Measurements from ENCODE around the gene DNAJC28. TPM values are rescaled to one million over a fixed set of nuclear protein-coding genes. Genes with fewer than 3 reads are reported as not detected.
A peak's percentile ranks its signal among the peaks of the same experiment; 100 is the strongest.

DNAJC28 gene
- total RNA-seq, 1 experiment from 2014 or later, result 1.5 TPM

- TF ChIP-seq TCF7L2 (IDR thresholded peaks at IDR 0.05; ENCODE audit: low read depth, low read length) (no peak), REST (IDR thresholded peaks at IDR 0.05; ENCODE audit: insufficient read depth in 1 of 2, low read depth in 2 of 2, low read length in 1 of 2) (no peak), CTCF (IDR thresholded peaks at IDR 0.05) (no peak), POLR2AphosphoS5 (IDR thresholded peaks at IDR 0.05; ENCODE audit: low read depth, low read length) (no peak), SIN3A (IDR thresholded peaks at IDR 0.05; ENCODE audit: borderline replicate concordance, insufficient read depth, low read depth, low read length) (no peak)
- CTCF ChIA-PET, result no interaction called here
- ATAC-seq (no peak), DNase-seq (ENCODE audit: low read depth, low spot score) (peak; percentile 12)
- Histone ChIP-seq H3K9me3 (ENCODE audit: control insufficient read depth, insufficient read depth, low read depth, low read length) (no peaks in the 10 kb centered on the region), H3K27ac (ENCODE audit: low read length) (peak overlapping the region; percentile 98), H3K4me3 (ENCODE audit: low read depth in 2 of 2, low read length in 2 of 2) (peak overlapping the region; percentile 88 to 96), H3K4me1 (ENCODE audit: control insufficient read depth, insufficient read depth, low read length) (peaks cover 10% of the 10 kb centered on the region), H3K36me3 (ENCODE audit: control insufficient read depth, insufficient read depth, low read length) (peaks cover 17% of the 10 kb centered on the region), H3K27me3 (ENCODE audit: control insufficient read depth, insufficient read depth, low read length) (no peaks in the 10 kb centered on the region)
- TSS peak; percentile 95 for BruUV-seq (replicated peaks)
- in situ Hi-C loops (cut with HindIII; ENCODE audit: low pct_unique_long_range_greater_than_20kb, low sequenced_read_pairs) (no loop called here), intact Hi-C loops (cut with micrococcal nuclease; ENCODE audit: unreplicated experiment) (no loop called here)
- POLR2A ChIA-PET, result interaction anchor here (0.6 kb wide), 1 partner anchor 46 kb away, joined by 15 read pairs; no protein-coding TSS in a partner anchor
These were observed 49.7 kb upstream of the DNAJC28 start for GRCh38 chr21:33541105-33541711.

GRCh38 chr21:33540711-33541104 lies 49.2 kb upstream of the DNAJC28 start:
- no peak for DNase-seq (ENCODE audit: low read depth, low spot score)
- CTCF ChIA-PET, result no interaction called here

More at GRCh38 chr21:33540711-33541104, 49.2 kb upstream of the DNAJC28 start:
- Histone ChIP-seq H3K36me3 (ENCODE audit: control insufficient read depth, insufficient read depth, low read length) (peaks cover 17% of the 10 kb centered on the region), H3K9me3 (ENCODE audit: control insufficient read depth, insufficient read depth, low read depth, low read length) (no peaks in the 10 kb centered on the region), H3K27ac (ENCODE audit: low read length) (peak overlapping the region; percentile 98), H3K4me3 (ENCODE audit: low read depth in 2 of 2, low read length in 2 of 2) (peak overlapping the region; percentile 88 to 96), H3K27me3 (ENCODE audit: control insufficient read depth, insufficient read depth, low read length) (no peaks in the 10 kb centered on the region), H3K4me1 (ENCODE audit: control insufficient read depth, insufficient read depth, low read length) (peaks cover 10% of the 10 kb centered on the region)
- intact Hi-C loops (cut with micrococcal nuclease; ENCODE audit: unreplicated experiment), result no loop called here
- ATAC-seq, result no peak
- TF ChIP-seq CTCF (IDR thresholded peaks at IDR 0.05) (no peak), POLR2AphosphoS5 (IDR thresholded peaks at IDR 0.05; ENCODE audit: low read depth, low read length) (no peak), REST (IDR thresholded peaks at IDR 0.05; ENCODE audit: insufficient read depth in 1 of 2, low read depth in 2 of 2, low read length in 1 of 2) (no peak), TCF7L2 (IDR thresholded peaks at IDR 0.05; ENCODE audit: low read depth, low read length) (no peak), SIN3A (IDR thresholded peaks at IDR 0.05; ENCODE audit: borderline replicate concordance, insufficient read depth, low read depth, low read length) (no peak)
- BruUV-seq (replicated peaks), result no TSS peak
- POLR2A ChIA-PET, result no interaction called here
- in situ Hi-C loops (cut with HindIII; ENCODE audit: low pct_unique_long_range_greater_than_20kb, low sequenced_read_pairs), result no loop called here
